HCT116 (cell line): ENCODE results near the gene ZSCAN5A. TPM values are rescaled to one million over a fixed set of nuclear protein-coding genes. Genes with fewer than 3 reads are reported as not detected.

Experiments
- ATAC-seq: fragments of 200-7000 bp; cut with Tn5 transposase; 2 replicates; pipeline ENCODE4 v1.9.1; 2020; ENCODE audit warnings: mild to moderate bottlenecking, moderate library complexity
- BruUV-seq: library from RNA; stranded (reverse); fragments of 400-500 nt; replicated peaks from 2 replicates; lab custom pipeline; 2021; lab: Mats Ljungman, UMichigan
- CTCF ChIA-PET: fragments of 300-600 bp; sonication (Branson Sonifier 250); formaldehyde crosslinking; loops from one replicate; lab custom pipeline; 2021; ENCODE audit warnings: antibody characterized with exemption; lab: Charles Lee
- POLR2A ChIA-PET: fragments of 300-600, 350-600 bp; sonication (Branson Sonifier 250); formaldehyde crosslinking; loops from one replicate; lab custom pipeline; 2021; ENCODE audit warnings: antibody characterized with exemption; lab: Charles Lee
- RAD21 ChIA-PET, 2 experiments: fragments of 300-600 bp; sonication (Branson Sonifier 250); formaldehyde crosslinking; loops; one replicate each; lab custom pipeline; 2023; ENCODE audit warnings: low total read pairs in 2 of 2; ENCODE audit not compliant: uncharacterized antibody in 2 of 2, unreplicated experiment in 2 of 2, low non-redundant PET in 1 of 2; lab: Charles Lee
- DNase-seq: peaks from one replicate; pipeline ENCODE4 v3.0.0-alpha.2; 2010; ENCODE audit warnings: low read depth, low spot score
- H2AFZ ChIP-seq: fragments of 200-600 bp; shearing (Covaris generic), sonication (generic); 2 replicates; pipeline ENCODE4 v1.6.1; 2017; ENCODE audit warnings: low read depth, mixed run types, mixed read lengths, antibody characterized with exemption, low read length; ENCODE audit not compliant: poor library complexity, severe bottlenecking
- H3K27ac ChIP-seq: 2 replicates; pipeline ENCODE4 v1.5.1; 2012; ENCODE audit warnings: low read depth, low read length
- H3K27me3 ChIP-seq: fragments of 200-600 bp; sonication (generic); 2 replicates; pipeline ENCODE4 v1.6.1; 2016; ENCODE audit warnings: mixed run types, low read length, mixed read lengths; ENCODE audit not compliant: insufficient read depth
- H3K36me3 ChIP-seq, 2 experiments: fragments of 200-500 bp in 1 of 2; fragments of 200-600 bp in 1 of 2; sonication (Bioruptor generic) in 1 of 2; sonication (generic) in 1 of 2; 2 replicates each; pipeline versions ENCODE4 v1.5.1 to v1.6.1; 2014 to 2016; ENCODE audit warnings: low read length in 2 of 2, inconsistent platforms in 1 of 2, mixed read lengths in 1 of 2, mixed run types in 1 of 2; ENCODE audit not compliant: insufficient read depth in 2 of 2, control insufficient read depth in 1 of 2
- H3K4me1 ChIP-seq, 2 experiments: fragments of 200-600 bp in 1 of 2; sonication (generic) in 1 of 2; 2 replicates each; pipeline versions ENCODE4 v1.5.1 to v1.6.1; 2012 to 2017; ENCODE audit warnings: low read length in 2 of 2, inconsistent platforms in 1 of 2, mild to moderate bottlenecking in 1 of 2, mixed read lengths in 1 of 2, mixed run types in 1 of 2, moderate library complexity in 1 of 2; ENCODE audit not compliant: insufficient read depth in 2 of 2, control insufficient read depth in 1 of 2
- H3K4me2 ChIP-seq: fragments of 200-600 bp; sonication (generic); 2 replicates; pipeline ENCODE4 v1.6.1; 2017; ENCODE audit warnings: mixed run types, low read length, mixed read lengths
- H3K4me3 ChIP-seq, 2 experiments: fragments of 200-600 bp in 1 of 2; sonication (generic) in 1 of 2; replicated peaks in 1 of 2; 2 replicates each; pipeline ENCODE4 v1.5.1; 2011 to 2016; ENCODE audit warnings: low read length in 2 of 2, control low read depth in 1 of 2, low read depth in 1 of 2, mild to moderate bottlenecking in 1 of 2, mixed read lengths in 1 of 2, mixed run types in 1 of 2
- H3K79me2 ChIP-seq: fragments of 200-600 bp; sonication (generic); 2 replicates; pipeline ENCODE4 v1.6.1; 2017; ENCODE audit warnings: mild to moderate bottlenecking, mixed run types, low read length, moderate library complexity, mixed read lengths; ENCODE audit not compliant: insufficient read depth
- H3K9ac ChIP-seq: fragments of 200-600 bp; sonication (generic); 2 replicates; pipeline ENCODE4 v1.6.1; 2016; ENCODE audit warnings: low read length, mixed read lengths
- H3K9me2 ChIP-seq: fragments of 200-600 bp; sonication (generic), shearing (Covaris generic); 2 replicates; pipeline ENCODE4 v1.6.1; 2017; ENCODE audit warnings: mixed run types, mild to moderate bottlenecking, moderate library complexity; ENCODE audit not compliant: insufficient read depth
- H3K9me3 ChIP-seq, 2 experiments: fragments of 200-500 bp in 1 of 2; fragments of 200-600 bp in 1 of 2; sonication (Bioruptor generic) in 1 of 2; sonication (generic) in 1 of 2; 2 replicates each; pipeline ENCODE4 v1.6.1; 2014 to 2017; ENCODE audit warnings: low read length in 2 of 2, mixed read lengths in 2 of 2, inconsistent platforms in 1 of 2, low read depth in 1 of 2, mild to moderate bottlenecking in 1 of 2, mixed run types in 1 of 2, moderate library complexity in 1 of 2; ENCODE audit not compliant: control insufficient read depth in 1 of 2, insufficient read depth in 1 of 2
- H4K20me1 ChIP-seq: fragments of 200-600 bp; sonication (generic), shearing (Covaris generic); 2 replicates; pipeline ENCODE4 v1.6.1; 2017; ENCODE audit warnings: mixed run types, mild to moderate bottlenecking, moderate library complexity; ENCODE audit not compliant: insufficient read depth
- ATF3 ChIP-seq: IDR thresholded peaks from 2 replicates; pipeline ENCODE4 v1.6.1; 2012
- CBX3 ChIP-seq: IDR thresholded peaks from 2 replicates; pipeline ENCODE4 v1.6.1; 2012; ENCODE audit warnings: low read depth
- CEBPB ChIP-seq: IDR thresholded peaks from 2 replicates; pipeline ENCODE4 v1.6.1; 2012; ENCODE audit warnings: low read depth
- EGR1 ChIP-seq: IDR thresholded peaks from 2 replicates; pipeline ENCODE4 v1.6.1; 2012; ENCODE audit warnings: low read depth
- ELF1 ChIP-seq: IDR thresholded peaks from 2 replicates; pipeline ENCODE4 v1.6.1; 2012; ENCODE audit warnings: low read depth, borderline replicate concordance
- EZH2 ChIP-seq: fragments of 200-600 bp; sonication (generic); IDR thresholded peaks from 2 replicates; pipeline ENCODE4 v1.6.1; 2017; ENCODE audit warnings: antibody characterized with exemption, mixed run types
- EZH2phosphoT487 ChIP-seq: fragments of 200-600 bp; IDR thresholded peaks from 2 replicates; pipeline ENCODE4 v1.6.1; 2018; ENCODE audit warnings: antibody characterized with exemption, borderline replicate concordance
- FOSL1 ChIP-seq: IDR thresholded peaks from 2 replicates; pipeline ENCODE4 v1.6.1; 2012; ENCODE audit warnings: low read depth
- JUND ChIP-seq: IDR thresholded peaks from 2 replicates; pipeline ENCODE4 v1.6.1; 2012
- POLR2A ChIP-seq: IDR thresholded peaks from 2 replicates; pipeline ENCODE4 v1.7.0; 2011; ENCODE audit warnings: borderline replicate concordance; ENCODE audit not compliant: insufficient read depth, insufficient read length; ENCODE audit errors: extremely low read depth
- RAD21 ChIP-seq: IDR thresholded peaks from 2 replicates; pipeline ENCODE4 v1.6.1; 2012; ENCODE audit warnings: low read depth, mild to moderate bottlenecking
- REST ChIP-seq: IDR thresholded peaks from 2 replicates; pipeline ENCODE4 v1.6.1; 2012; ENCODE audit warnings: low read depth
- TCF7L2 ChIP-seq: IDR thresholded peaks from 2 replicates; pipeline ENCODE4 v1.7.0; 2011; ENCODE audit warnings: borderline replicate concordance, inconsistent platforms; ENCODE audit not compliant: insufficient read depth, insufficient read length; ENCODE audit errors: extremely low read depth
- YY1 ChIP-seq: IDR thresholded peaks from 2 replicates; pipeline ENCODE4 v1.6.1; 2011; ENCODE audit warnings: low read length, low read depth, moderate library complexity, mild to moderate bottlenecking; ENCODE audit not compliant: insufficient replicate concordance; ENCODE audit errors: extremely low read depth
- ZFX ChIP-seq: fragments of 450-650 bp; IDR thresholded peaks from 2 replicates; pipeline ENCODE4 v1.6.1; 2017
- ZNF274 ChIP-seq: fragments of 200-500 bp; sonication (Bioruptor generic); IDR thresholded peaks from 2 replicates; pipeline ENCODE4 v1.6.1; 2014; ENCODE audit warnings: mild to moderate bottlenecking, low read depth, low read length, inconsistent platforms
- intact Hi-C: fragments of 100-400 bp; cut with micrococcal nuclease; formaldehyde crosslinking; loops from 2 replicates; pipeline ENCODE4 v1.10.0; 2022
- total RNA-seq: library from RNA; stranded (reverse); gene quantifications from one replicate; pipeline ENCODE4 v1.2.1, GENCODE V29; 2021; ENCODE audit not compliant: unreplicated experiment
- TF ChIP-seq, protein P1 (sequence below), 3 experiments: fragments of 200-600 bp in 1 of 3; sonication (generic) in 1 of 3; IDR thresholded peaks in 2 of 3; conservative IDR thresholded peaks in 1 of 3; 2 replicates each; pipeline ENCODE4 v1.5.1; 2012 to 2017; ENCODE audit warnings: low read depth in 2 of 3, low read length in 2 of 3, antibody characterized with exemption in 1 of 3, borderline replicate concordance in 1 of 3, control low read depth in 1 of 3, mild to moderate bottlenecking in 1 of 3, mixed read lengths in 1 of 3, mixed run types in 1 of 3, moderate library complexity in 1 of 3; ENCODE audit not compliant: insufficient read depth in 1 of 3
- TF ChIP-seq, protein P2 (sequence below): IDR thresholded peaks from 2 replicates; pipeline ENCODE4 v1.6.1; 2012

The ZSCAN5A gene
- total RNA-seq, 1 experiment from 2014 or later, result 9.2 TPM

GRCh38 chr19:56312342-56312741 lies 2.3 kb downstream of the ZSCAN5A start:
- Histone ChIP-seq H3K4me3 (no peak overlapping the region), H2AFZ (no peak overlapping the region), H3K27me3 (no peaks in the 10 kb centered on the region), H3K36me3 (peaks cover 0 to 3% of the 10 kb centered on the region in 2 experiments; a peak in 3 of 4 replicates), H3K79me2 (no peaks in the 10 kb centered on the region; the same call in 1 of the 2 replicates), H4K20me1 (no peaks in the 10 kb centered on the region), H3K4me2 (no peak overlapping the region), H3K9me2 (no peaks in the 10 kb centered on the region), H3K27ac (no peak overlapping the region), H3K9ac (no peak overlapping the region), H3K9me3 (no peaks in the 10 kb centered on the region), H3K4me1 (peaks cover 3 to 17% of the 10 kb centered on the region in 2 experiments; a peak in 3 of 4 replicates)
- CTCF ChIA-PET, result no interaction called here
- ATAC-seq (no peak), DNase-seq (no peak)
- TF ChIP-seq TCF7L2, result no peak
- no peak for TF ChIP-seq EZH2
- no peak for TF ChIP-seq ELF1
- TF ChIP-seq FOSL1, result no peak
- TF ChIP-seq REST, result no peak
- TF ChIP-seq, protein P1, sequence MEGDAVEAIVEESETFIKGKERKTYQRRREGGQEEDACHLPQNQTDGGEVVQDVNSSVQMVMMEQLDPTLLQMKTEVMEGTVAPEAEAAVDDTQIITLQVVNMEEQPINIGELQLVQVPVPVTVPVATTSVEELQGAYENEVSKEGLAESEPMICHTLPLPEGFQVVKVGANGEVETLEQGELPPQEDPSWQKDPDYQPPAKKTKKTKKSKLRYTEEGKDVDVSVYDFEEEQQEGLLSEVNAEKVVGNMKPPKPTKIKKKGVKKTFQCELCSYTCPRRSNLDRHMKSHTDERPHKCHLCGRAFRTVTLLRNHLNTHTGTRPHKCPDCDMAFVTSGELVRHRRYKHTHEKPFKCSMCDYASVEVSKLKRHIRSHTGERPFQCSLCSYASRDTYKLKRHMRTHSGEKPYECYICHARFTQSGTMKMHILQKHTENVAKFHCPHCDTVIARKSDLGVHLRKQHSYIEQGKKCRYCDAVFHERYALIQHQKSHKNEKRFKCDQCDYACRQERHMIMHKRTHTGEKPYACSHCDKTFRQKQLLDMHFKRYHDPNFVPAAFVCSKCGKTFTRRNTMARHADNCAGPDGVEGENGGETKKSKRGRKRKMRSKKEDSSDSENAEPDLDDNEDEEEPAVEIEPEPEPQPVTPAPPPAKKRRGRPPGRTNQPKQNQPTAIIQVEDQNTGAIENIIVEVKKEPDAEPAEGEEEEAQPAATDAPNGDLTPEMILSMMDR (IDR thresholded peaks at IDR 0.05 in 2 of 3, conservative IDR thresholded peaks at IDR 0.05 in 1 of 3; ENCODE audit: borderline replicate concordance in 1 of 3, insufficient read depth in 1 of 3, low read depth in 2 of 3, low read length in 2 of 3), result no peak
- TF ChIP-seq EGR1, result no peak
- TF ChIP-seq, protein P2, sequence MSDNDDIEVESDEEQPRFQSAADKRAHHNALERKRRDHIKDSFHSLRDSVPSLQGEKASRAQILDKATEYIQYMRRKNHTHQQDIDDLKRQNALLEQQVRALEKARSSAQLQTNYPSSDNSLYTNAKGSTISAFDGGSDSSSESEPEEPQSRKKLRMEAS, result no peak
- TF ChIP-seq EZH2phosphoT487, result no peak
- TF ChIP-seq ATF3, result no peak
- no peak for TF ChIP-seq YY1
- no peak for TF ChIP-seq ZFX
- no peak for TF ChIP-seq CBX3
- no peak for TF ChIP-seq CEBPB
- no peak for TF ChIP-seq JUND
- TF ChIP-seq ZNF274, result no peak
- TF ChIP-seq POLR2A, result no peak
- no peak for TF ChIP-seq RAD21
- intact Hi-C loops, result loop anchor here (5.0 kb wide), 1 partner anchor 60 kb away; no protein-coding TSS in a partner anchor
- RAD21 ChIA-PET, result no interaction called here
- POLR2A ChIA-PET, result no interaction called here
- BruUV-seq, result no TSS peak
